ENCODE measurements around the gene CRP. TPM values are rescaled to one million over a fixed set of nuclear protein-coding genes. Genes with fewer than 3 reads are reported as not detected.

The CRP gene
- total RNA-seq, 1 donor from 2014 or later, result not detected

GRCh38 chr1:159752135-159752580 lies 37.8 kb upstream of the CRP start:
- no peak for TF ChIP-seq CTCF (IDR thresholded peaks at IDR 0.05; ENCODE audit: unreplicated experiment)
- H3K9me3 Mint-ChIP-seq, result peaks cover 5% of the 10 kb centered on the region
- H3K36me3 Mint-ChIP-seq, result no peaks in the 10 kb centered on the region
- H3K27me3 Mint-ChIP-seq (ENCODE audit: low read depth), result peaks cover 5% of the 10 kb centered on the region
- DNase-seq (ENCODE audit: low spot score in 2 of 2, unreplicated experiment in 2 of 2), result no peak
- no peaks in the 10 kb centered on the region for H3K4me1 Mint-ChIP-seq
- H3K4me3 Mint-ChIP-seq, result no peak overlapping the region
- no peak overlapping the region for H3K27ac Mint-ChIP-seq

GRCh38 chr1:159751031-159751430 lies 36.6 kb upstream of the CRP start:
- H3K4me3 Mint-ChIP-seq, result no peak overlapping the region
- H3K36me3 Mint-ChIP-seq, result no peaks in the 10 kb centered on the region
- H3K27me3 Mint-ChIP-seq (ENCODE audit: low read depth), result no peaks in the 10 kb centered on the region
- peaks cover 8% of the 10 kb centered on the region for H3K9me3 Mint-ChIP-seq
- no peak for DNase-seq (ENCODE audit: low spot score in 2 of 2, unreplicated experiment in 2 of 2)
- H3K4me1 Mint-ChIP-seq, result no peaks in the 10 kb centered on the region
- TF ChIP-seq CTCF (IDR thresholded peaks at IDR 0.05; ENCODE audit: unreplicated experiment), result no peak
- H3K27ac Mint-ChIP-seq, result no peak overlapping the region

GRCh38 chr1:159750621-159751020 lies 36.2 kb upstream of the CRP start:
- no peaks in the 10 kb centered on the region for H3K36me3 Mint-ChIP-seq
- DNase-seq (ENCODE audit: low spot score in 2 of 2, unreplicated experiment in 2 of 2), result no peak
- no peak for TF ChIP-seq CTCF (IDR thresholded peaks at IDR 0.05; ENCODE audit: unreplicated experiment)
- H3K4me3 Mint-ChIP-seq, result no peak overlapping the region
- no peaks in the 10 kb centered on the region for H3K4me1 Mint-ChIP-seq
- no peak overlapping the region for H3K27ac Mint-ChIP-seq
- H3K27me3 Mint-ChIP-seq (ENCODE audit: low read depth), result no peaks in the 10 kb centered on the region
- peaks cover 8% of the 10 kb centered on the region for H3K9me3 Mint-ChIP-seq

- TF ChIP-seq CTCF (IDR thresholded peaks at IDR 0.05; ENCODE audit: unreplicated experiment), result no peak
- no peak overlapping the region for H3K4me3 Mint-ChIP-seq
- H3K4me1 Mint-ChIP-seq, result no peaks in the 10 kb centered on the region
- no peak overlapping the region for H3K27ac Mint-ChIP-seq
- H3K27me3 Mint-ChIP-seq (ENCODE audit: low read depth), result no peaks in the 10 kb centered on the region
- H3K9me3 Mint-ChIP-seq, result peaks cover 8% of the 10 kb centered on the region
- no peak for DNase-seq (ENCODE audit: low spot score in 2 of 2, unreplicated experiment in 2 of 2)
- H3K36me3 Mint-ChIP-seq, result no peaks in the 10 kb centered on the region
Observed at GRCh38 chr1:159749630-159750029, 35.2 kb upstream of the CRP start.

GRCh38 chr1:159748370-159748769 lies 34.0 kb upstream of the CRP start:
- no peaks in the 10 kb centered on the region for H3K36me3 Mint-ChIP-seq
- H3K9me3 Mint-ChIP-seq, result peaks cover 15% of the 10 kb centered on the region
- no peak for DNase-seq (ENCODE audit: low spot score in 2 of 2, unreplicated experiment in 2 of 2)
- no peak overlapping the region for H3K27ac Mint-ChIP-seq
- H3K4me3 Mint-ChIP-seq, result no peak overlapping the region
- H3K4me1 Mint-ChIP-seq, result no peaks in the 10 kb centered on the region
- no peaks in the 10 kb centered on the region for H3K27me3 Mint-ChIP-seq (ENCODE audit: low read depth)
- no peak for TF ChIP-seq CTCF (IDR thresholded peaks at IDR 0.05; ENCODE audit: unreplicated experiment)

- Mint-ChIP-seq H3K36me3 (no peaks in the 10 kb centered on the region), H3K4me3 (no peak overlapping the region), H3K9me3 (peaks cover 27% of the 10 kb centered on the region), H3K27me3 (ENCODE audit: low read depth) (no peaks in the 10 kb centered on the region), H3K4me1 (no peaks in the 10 kb centered on the region), H3K27ac (no peak overlapping the region)
- DNase-seq (ENCODE audit: low spot score in 2 of 2, unreplicated experiment in 2 of 2), result no peak
- no peak for TF ChIP-seq CTCF (IDR thresholded peaks at IDR 0.05; ENCODE audit: unreplicated experiment)
Observed at GRCh38 chr1:159746666-159747065, 32.3 kb upstream of the CRP start.

All from mesothelial cell of epicardium (in vitro differentiated cells).